HG02588 (cell line): ENCODE measurements around the gene DAAM1.

Experiments used
- ATAC-seq: cut with Tn5 transposase; IDR thresholded peaks from one replicate; pipeline ENCODE4 v1.9.1; 2021; ENCODE audit warnings: mild to moderate bottlenecking, moderate library complexity; ENCODE audit not compliant: unreplicated experiment

Gene DAAM1

DNA sequence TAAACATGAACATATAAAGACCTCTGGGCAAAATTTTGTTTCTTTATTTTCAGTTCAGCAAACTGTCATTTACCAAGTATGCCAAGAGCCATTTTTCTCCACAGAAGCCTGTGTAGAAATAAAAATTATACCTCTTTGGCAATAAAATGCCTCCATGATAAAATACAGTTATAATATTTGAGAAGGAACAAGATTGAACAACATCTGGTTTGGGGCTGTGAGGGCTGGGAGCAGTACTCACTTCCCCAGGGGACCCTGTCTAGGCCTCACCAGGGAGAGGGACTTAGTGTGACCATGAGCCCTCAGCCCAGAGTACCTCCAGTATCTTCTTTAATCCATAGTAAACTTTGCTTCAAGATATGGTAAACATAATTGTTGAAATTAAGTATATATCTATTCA lies 65.1 kb downstream of the DAAM1 start:
- no peak for ATAC-seq

DNA sequence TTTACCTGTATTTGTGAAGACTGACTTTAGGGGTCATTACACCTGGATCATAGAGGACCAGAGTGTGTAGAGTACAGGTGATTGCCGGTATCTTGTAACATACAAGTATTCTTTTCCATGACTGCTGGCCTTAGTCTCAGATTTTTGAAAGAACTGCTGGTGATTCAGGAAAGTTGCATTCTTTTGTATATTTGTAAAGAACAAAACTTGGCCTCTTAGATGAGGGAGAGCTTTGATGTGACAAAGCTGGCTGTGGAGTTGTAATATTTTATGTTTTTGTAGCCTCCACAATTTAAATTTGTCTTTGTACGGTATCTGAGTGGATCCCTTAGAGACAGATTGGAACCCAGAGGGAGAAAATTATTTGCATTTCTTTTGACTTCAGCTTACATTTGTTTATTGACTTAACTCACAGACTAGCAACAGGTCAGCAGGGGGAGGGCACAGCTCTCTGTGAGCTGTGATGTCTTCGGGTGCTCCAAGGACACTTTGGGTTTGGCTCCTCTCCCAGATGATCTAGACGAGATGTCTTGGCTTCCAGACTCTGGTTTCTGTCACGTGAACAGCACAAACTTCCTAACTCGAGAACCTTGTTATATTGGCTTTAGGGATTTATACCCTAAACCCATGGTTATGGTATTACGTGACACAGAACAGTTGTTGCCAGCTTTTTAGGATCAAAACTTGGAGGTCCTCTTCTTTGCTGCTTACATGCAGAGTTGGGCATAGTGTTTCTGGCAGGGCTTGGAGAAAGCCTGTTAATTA lies 65.9 kb downstream of the DAAM1 start:
- no peak for ATAC-seq

DNA sequence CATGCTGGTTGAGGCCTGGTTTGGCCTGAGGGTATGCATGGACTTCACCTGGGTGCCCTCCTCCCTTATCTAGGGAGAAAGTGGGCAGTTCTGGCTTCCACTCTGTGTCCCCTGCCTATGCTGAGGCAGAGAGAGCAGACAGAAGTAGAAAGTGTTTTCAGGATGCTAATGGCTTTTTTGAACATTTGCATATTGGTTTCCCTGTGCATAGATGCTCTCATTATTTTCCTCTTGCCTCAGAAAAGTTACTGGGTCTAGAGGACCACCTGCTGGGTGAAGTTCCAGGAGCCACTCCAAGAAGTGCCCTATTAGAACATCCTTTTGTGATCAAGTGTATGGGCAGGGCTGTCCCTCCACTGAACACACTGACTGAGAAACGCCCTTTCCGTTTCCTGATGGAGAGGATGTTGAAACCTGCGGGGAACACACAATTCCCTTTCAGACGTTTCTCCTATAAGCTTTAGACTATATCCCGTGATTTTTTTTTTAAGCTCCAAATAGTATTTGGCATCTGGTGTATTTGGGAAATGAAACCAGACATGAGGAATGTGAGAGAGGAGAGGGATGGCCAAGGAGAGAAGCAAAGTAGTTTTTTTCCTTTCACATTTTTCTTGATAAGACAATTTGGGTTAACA lies 66.6 kb downstream of the DAAM1 start:
- ATAC-seq, result no peak

DNA sequence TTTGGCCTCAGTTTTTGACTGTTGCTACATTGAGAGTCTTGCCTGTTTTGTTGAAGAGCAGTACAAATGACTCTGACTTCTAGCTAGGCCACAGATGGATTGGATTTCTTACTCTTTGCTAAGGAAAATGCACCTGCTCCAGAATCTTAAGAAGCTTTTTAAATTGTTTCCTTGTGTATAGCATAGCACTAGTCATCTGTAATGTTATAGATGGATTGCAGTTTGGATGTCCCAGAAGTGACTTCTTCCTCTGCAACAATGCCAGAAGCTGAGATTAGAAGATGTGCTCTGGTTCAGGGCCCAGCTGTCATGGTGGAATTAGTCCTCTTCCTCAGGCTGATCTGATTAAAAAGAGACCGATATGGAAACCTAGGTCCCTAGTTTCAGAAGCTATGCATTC lies 67.9 kb downstream of the DAAM1 start:
- ATAC-seq, result no peak

DNA sequence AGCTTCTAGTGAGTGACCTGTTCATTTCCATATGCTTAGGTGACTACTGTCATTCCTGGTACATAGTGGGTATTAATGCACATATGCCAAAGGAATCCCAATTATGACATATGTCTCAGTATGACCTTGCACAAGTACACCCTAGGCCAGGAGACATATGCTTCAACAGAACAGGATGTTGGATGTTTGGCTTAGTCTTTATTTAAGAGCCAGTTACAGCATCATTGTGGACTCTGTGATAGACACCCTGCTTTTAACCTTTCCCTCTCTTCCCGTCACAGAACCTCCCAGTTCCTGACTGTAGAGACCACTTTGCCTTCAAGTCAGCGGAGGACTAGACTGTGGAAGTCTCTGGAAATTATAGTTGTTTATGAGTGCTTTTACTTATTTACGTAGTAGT lies 72.9 kb downstream of the DAAM1 start:
- ATAC-seq, result no peak

DNA sequence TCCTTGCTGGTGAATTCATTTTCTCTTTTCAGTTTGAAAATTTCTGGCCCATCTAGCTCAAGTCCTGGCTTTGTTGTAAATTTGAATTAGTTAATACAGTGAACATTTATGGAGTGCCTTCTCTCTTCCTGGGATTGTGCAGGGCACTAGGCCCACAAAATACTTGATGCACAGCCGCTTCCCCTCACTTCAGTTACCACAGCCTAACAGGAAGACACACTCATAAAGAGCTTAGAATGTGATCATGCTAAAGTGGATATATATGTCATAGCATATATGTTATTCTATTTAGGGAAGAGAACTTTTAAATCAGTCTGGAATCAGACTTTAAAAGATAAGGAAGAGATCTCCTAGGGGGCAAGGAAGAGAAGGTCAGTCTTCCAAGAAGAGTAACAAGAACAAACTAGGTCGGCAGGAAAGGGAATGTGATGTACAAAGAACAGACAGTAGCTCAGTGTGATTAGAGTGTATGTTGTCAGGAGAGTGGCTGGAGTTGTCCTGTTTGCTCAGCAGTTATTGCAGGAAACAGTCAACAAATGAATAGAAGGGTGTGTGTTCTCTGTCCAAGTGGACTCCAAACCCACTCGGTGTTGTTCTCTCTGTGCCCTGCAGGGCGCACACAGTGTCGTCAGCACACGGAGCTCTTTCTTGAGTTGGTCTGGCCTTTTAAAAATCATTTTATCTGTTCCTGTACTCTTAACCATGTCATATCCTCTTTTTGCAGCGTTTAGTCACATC lies 74.4 kb downstream of the DAAM1 start:
- no peak for ATAC-seq

DNA sequence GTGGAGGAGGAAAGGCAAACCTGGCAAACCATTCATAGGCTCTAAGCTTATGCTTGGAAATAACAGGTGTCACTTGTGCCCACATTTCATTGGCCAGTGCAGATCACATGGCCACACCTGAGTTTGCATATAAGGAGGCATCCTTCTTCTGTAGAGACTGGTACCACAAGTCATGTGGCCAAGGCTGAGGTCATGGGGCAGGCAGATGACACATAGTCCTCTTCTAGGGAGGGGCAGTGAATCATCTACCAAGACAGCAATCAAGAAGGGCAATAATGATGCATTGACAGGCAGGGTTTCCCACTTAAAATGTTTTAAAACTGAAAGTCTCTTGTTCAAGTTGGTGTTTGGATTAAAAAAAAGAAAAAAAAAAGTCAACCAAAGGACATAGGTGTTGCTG lies 77.3 kb downstream of the DAAM1 start:
- ATAC-seq, result no peak

DNA sequence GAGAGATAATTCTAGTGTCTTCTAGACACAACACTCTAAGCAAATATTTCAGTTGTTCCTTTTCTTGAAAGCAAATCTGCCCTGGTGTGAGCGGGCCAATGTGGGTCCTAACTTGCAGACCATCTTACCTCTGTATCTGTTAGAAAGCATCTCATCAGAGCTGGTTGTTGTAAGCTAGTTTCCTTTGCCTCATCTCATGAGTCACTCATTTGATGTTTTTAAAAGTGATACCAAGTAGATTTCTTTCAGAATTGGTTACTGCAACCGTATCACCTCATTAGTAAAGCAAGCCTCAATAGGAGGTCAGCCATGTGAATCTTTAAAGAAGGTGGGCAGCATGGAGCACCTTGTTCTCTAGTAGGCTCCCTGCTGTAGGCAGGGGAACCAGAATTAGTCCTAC lies 78.6 kb downstream of the DAAM1 start:
- no peak for ATAC-seq

DNA sequence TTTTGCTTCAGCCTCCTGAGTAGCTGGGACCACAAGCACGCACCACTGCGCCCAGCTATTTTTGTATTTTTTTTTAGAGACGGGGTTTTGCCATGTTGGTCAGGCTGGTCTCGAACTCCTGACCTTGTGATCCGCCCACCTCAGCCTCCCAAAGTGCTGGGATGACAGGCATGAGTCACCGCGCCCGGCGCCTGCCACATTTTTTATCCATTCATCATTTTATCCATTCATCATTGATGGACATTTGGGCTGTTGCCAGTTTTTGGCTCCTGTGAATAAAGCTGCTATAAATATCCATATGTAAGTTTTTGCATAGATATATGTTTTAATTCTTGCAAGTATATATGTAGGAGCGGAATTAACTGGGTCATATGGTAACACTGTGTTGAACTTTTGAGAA lies 79.5 kb downstream of the DAAM1 start:
- ATAC-seq, result no peak

DNA sequence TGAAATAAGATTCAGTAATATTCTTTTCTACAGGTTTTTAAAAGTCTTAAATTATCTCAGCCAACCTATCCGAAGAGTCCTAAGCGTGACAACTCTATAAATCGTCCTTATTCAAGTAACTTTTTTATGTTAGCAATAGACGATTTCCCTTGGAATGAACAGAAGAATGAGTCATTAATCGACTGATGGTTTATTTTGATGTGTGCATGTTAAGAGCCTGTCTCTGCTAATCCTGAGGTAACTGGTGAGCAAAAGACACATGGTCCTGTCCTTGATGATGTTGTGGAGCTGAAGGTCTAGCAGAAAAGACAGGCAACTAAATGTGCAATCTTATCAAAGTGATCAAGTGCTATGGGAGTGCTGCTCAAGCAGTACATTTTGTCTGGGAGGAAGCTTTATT lies 80.4 kb downstream of the DAAM1 start:
- no peak for ATAC-seq

DNA sequence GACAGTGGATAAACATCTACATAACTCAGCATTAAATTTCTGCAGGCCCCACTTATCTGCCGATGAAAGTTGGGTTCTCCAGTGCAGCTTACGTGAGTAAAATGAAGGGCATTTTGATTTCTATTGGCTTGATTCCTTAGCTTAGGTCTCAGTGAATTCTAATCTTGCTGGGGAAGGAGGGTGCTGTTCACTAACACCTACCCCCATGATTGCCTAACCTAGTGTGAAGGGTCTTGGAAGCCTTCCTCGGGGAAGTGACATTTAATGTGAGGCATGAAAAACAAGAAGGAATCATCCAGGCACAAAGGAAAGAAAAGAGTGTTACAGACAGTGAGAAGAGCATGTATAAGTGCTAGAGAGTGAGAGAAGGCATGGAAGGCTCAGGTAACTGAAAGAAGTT lies 81.0 kb downstream of the DAAM1 start:
- no peak for ATAC-seq

DNA sequence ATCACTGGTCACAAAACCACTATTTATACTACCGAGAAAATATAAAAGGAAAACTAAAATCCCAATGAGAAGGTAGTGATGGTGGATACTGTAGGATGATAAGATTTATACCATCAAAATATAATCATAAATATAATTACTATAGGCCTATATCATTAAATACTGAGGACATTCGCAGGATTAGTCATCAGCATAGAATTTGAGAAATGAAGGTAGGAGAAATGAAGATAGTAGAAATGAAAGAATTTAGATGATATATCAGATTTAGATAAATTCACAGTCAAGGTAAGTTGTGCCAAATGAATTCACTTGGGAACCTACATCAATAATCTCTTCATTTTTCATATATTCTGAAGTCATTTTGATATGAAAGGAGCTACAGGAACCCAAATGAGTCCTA lies 82.8 kb downstream of the DAAM1 start:
- no peak for ATAC-seq

DNA sequence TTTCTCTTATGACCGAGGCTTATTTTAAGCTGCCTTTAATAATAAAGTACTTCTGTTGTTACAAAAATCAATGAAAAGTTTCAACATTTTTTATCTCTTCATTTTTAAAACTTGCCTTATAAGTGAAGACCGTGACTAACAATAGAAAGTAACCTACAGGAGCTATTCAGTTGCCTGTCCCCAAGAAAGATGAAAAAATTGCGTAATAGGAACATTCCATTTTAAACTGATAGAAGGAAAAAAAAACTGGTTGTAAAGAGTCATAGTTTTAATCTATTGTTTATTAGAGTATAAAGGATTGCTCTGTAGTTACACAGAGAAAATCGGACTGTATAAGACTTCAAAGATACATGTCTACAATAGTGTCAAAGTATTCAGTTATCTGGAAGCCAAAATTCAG lies 83.3 kb downstream of the DAAM1 start:
- no peak for ATAC-seq

DNA sequence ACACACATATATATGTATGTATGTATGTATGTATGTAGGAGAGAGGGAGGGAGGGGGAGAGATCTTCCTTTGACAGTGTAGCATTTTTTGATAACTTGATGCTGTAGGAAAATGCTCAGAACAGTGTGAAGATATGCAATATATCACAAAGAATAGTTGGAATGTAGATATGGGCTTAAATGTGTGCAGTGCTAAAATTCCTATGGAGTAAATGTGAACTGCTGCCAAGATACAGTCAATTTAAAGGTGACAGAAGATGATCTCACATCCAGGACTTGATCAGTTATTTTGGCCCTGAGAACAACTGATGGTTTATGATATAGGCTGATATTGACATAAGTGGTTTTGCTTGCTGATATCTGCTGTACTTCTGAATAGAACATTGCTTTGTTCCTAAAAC lies 84.2 kb downstream of the DAAM1 start:
- no peak for ATAC-seq

DNA sequence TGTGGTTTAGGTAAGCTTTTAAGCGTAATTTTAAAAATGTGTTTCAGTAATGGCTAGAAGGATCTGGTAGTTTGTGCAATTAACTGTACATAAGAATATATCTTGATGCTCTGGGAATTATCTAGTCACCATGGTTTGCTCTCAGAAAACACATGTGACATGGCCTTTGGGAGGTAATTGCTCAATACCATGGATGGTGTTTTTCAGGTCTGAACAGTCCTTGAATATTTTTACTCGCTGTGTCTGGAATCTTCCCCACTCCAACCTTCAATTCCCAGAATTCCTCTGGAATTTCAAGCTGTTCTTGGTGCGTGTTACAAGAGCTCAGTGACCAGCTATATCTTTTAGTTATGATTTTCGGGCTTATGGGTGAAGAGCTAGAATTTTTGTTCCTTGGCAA lies 85.3 kb downstream of the DAAM1 start:
- ATAC-seq, result no peak

DNA sequence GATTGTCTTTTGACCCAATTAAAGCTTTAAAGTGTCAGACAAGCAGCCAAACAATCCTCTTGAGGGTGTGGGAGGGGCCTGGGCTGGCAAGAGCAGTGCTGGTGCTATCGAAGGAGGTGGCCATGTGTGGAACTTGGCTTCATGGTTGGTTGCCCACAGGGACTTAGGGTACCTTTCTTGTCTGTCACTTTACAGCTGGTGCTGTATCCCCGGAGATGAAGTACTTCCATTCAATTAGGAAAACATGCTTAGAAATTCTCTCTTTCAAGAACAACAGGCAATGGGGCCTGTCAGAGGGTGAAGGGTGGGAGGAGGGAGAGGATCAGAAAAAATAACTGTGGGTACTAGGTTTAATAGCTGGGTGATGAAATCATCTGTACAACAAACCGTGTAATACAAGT lies 86.5 kb downstream of the DAAM1 start:
- ATAC-seq, result peak; percentile 54

DNA sequence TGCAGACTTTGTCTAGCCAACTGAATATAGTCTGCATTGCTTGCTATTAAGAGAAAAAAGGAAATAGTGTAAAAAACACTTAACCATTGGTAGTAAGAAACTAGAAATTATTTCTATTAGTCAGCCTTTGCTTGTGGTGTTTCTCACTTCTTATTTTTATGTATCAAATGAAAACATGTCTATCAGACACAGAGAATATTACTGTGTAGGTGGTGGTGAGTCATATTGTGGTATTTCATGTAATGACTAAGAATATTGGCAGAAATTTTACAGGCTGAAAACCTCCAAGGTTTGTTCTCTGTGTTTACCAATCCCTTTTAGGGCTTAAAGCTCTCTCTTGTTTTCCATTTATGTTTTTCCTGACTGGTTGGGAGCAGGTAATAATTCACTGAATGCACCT lies 87.2 kb downstream of the DAAM1 start:
- ATAC-seq, result peak; percentile 84

DNA sequence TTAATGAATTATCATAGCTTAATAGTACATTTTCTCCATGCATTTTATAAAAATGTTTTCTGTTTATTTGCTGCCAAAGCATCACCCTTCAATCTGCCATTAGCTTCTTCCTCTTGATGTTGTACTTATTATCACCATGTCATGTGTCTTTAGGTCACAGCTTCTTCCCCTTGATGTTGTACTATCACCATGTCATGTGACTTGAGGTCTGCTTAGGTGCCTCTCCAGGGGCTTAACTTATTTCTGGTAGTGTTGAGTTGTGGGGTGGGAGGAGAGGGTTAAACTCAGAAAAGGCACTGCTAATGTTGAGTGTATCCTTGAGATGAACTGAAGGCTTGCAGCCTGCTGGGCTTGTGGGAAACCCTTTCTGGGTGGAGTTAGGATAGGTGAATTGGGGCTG lies 87.8 kb downstream of the DAAM1 start:
- ATAC-seq, result no peak

DNA sequence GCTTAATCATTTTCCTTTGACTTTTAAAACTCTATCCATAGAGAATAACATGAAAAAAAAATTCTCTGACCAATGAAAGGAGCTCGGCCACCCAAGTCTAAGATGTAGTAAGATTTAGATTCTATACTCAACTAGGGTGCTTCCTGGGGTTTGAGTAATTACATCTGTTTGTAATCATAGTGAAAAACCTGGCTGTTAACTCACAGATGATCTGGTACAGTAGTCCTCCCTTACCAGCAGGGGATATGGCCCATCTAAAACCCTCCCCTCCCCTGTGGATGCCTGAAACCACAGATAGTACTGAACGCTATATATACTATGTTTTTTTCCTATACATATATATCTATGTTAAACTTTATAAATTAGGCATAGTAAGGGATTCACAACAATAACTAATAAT lies 89.2 kb downstream of the DAAM1 start:
- ATAC-seq, result no peak

DNA sequence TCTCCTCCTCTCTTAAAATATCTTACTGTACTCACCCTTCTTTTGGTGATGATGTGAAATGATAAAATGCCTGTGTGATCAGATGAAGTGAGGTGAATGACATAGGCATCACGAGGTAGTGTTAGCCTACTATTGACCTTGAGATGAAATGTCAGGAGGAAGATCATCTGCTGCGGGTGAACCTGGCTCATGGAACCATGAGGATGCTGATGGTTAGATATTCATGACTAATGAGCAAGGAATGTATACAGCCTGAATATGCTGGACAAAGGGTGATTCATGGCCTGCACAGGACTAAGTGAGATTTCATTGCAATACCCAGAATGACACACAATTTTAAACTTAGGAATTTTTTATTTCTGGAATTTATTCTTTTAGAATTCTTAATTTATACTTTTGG lies 89.6 kb downstream of the DAAM1 start:
- no peak for ATAC-seq

DNA sequence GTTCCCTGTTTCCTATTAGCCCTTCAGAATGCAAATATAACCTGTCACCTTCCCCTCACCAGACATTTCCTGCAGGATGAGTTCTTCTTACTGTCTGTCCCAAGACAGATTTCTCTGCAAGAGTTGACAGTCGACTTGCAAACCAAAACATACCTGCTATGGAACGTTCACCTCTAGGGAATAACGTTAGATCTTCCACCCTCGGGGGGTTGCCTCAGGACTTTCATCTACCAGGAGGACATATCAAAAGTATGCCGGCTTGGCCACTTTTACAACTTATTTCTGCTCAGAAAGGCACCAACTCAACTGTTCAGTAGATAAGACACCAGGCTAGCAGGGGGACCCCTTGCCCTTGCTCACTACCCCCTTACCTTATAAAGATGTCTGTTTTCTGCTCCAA lies 92.5 kb downstream of the DAAM1 start:
- ATAC-seq, result no peak
